ENCODE results near the gene TYMP.
"Not testable (repeated sequence)": the region's sequence is repeated elsewhere in the genome, so short reads cannot be mapped to it uniquely, and the experiment has no call there.

Gene TYMP

DNA sequence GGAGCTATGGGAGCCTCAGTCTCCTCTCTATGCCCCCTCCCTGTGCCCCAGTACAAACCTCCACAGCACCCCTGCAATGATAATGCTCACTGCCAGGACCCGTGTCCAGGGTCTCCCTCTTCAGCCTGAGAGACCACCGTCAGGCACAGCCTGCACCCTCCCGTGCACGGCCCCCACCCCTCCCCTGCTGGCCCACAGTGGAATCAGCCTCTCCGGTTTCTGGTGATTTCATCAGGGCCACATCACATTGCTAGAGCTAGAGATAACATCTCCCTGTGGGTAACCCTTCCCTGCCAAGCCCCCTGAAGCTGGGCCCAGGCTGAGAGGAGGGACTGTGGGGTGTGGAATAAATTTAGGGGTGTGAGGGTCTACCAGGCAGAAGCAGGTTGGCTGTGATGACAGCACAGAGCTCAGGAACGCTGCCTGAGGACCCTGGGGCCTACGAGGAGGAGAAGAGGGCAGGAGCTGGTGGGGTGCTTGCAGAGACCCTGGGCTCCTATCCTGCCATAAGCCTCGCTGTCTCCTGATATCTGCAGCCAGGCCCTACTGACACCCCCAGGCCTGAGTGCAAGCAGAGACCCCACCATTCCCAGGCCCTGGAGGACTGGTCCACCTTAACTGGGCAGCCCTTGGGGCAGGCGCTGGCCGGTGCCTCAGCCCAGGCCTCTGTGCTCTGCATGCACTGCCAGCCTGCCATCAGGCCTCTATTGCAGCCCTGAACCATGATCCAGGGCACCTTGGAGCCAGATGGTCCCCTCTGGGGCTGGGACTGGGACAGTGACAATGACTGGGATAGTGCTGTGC, 15.9 kb upstream of the TYMP start, which contains the start of gene KLHDC7B:
Gene KLHDC7B, plus strand, starts transcription at position 378 of the 804 bp plus-strand sequence. Its CDS starts 345 bp downstream, at position 723.
- TF ChIP-seq, protein P1, sequence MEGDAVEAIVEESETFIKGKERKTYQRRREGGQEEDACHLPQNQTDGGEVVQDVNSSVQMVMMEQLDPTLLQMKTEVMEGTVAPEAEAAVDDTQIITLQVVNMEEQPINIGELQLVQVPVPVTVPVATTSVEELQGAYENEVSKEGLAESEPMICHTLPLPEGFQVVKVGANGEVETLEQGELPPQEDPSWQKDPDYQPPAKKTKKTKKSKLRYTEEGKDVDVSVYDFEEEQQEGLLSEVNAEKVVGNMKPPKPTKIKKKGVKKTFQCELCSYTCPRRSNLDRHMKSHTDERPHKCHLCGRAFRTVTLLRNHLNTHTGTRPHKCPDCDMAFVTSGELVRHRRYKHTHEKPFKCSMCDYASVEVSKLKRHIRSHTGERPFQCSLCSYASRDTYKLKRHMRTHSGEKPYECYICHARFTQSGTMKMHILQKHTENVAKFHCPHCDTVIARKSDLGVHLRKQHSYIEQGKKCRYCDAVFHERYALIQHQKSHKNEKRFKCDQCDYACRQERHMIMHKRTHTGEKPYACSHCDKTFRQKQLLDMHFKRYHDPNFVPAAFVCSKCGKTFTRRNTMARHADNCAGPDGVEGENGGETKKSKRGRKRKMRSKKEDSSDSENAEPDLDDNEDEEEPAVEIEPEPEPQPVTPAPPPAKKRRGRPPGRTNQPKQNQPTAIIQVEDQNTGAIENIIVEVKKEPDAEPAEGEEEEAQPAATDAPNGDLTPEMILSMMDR (IDR thresholded peaks at IDR 0.05; ENCODE audit: insufficient read depth, low read length, poor library complexity, severe bottlenecking) = peak; percentile 11
- H3K27me3 ChIP-seq (replicated peaks; ENCODE audit: control insufficient read depth, insufficient read depth, low read length) = no peaks in the 10 kb centered on the region
- no peak for DNase-seq (ENCODE audit: extremely low read depth, insufficient read length)
- no peaks in the 10 kb centered on the region for H3K36me3 ChIP-seq (ENCODE audit: control insufficient read depth, insufficient read depth, low read length)
- H3K4me3 ChIP-seq (replicated peaks; ENCODE audit: low read depth, low read length) = no peak within 1 kb of the TSS

DNA sequence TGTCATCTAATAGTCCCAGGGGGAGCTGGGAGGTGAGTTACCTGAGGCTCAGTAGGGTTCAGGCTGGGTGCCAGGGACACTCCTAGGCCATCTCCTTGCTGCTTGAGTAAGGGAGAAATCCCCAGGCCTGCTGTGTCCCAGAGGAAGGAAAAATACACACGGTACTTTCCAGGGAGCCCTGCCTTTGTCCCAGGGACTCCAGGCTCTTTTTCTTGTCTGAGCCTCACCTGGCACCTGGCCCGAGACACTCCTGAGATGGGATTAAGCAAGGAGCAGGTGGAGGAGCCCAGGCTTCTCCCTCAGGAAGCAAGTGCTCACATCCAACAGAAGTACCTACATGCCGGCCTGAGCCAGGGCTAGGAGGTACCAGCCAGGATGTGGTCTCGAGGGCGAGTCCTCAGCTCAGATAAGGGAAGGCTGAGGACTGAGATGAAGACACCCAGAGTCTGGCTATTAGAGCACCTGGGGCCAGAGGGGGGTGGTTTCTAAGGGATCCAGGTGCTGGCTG, 15.0 kb upstream of the TYMP start:
- Histone ChIP-seq H3K4me3 (replicated peaks; ENCODE audit: low read depth, low read length) (no peak overlapping the region), H3K27me3 (replicated peaks; ENCODE audit: control insufficient read depth, insufficient read depth, low read length) (no peaks in the 10 kb centered on the region), H3K36me3 (ENCODE audit: control insufficient read depth, insufficient read depth, low read length) (no peaks in the 10 kb centered on the region)
- DNase-seq (ENCODE audit: extremely low read depth, insufficient read length) = no peak
- TF ChIP-seq, protein P1 (IDR thresholded peaks at IDR 0.05; ENCODE audit: insufficient read depth, low read length, poor library complexity, severe bottlenecking) = no peak

DNA sequence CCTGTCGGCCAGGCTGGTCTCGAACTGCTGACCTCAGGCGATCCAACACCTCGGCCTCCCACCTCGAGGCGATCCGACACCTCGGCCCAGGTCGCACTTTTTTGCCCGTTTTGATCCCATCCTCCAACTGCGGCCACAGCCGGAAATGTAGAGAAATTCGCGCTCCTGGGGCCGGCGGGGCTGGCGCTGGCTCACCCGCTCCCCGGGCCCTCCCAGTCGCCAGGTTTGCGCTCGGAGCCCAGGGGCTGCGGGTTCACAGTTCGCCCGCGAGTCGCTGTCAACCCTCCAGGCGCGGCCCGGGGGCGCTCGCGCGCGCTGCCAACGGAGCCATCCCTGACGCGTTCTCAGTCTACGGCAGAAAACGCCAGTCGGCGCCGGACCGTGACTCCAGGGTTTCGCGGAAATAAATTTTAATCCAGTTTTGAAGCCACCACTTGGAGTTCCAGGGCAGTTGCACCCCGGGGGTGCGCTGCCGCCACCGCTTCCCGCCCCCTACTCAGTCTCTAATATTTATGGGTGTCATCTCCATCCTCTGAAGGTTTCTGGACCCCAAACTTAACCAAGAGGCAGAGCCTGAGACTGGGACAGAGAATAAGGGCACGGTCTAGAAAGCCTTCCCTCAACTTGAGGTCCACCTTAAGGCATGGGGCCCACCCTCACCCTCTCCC, 14.4 kb upstream of the TYMP start:
- TF ChIP-seq, protein P1 (IDR thresholded peaks at IDR 0.05; ENCODE audit: insufficient read depth, low read length, poor library complexity, severe bottlenecking) = peak; percentile 74
- Histone ChIP-seq H3K27me3 (replicated peaks; ENCODE audit: control insufficient read depth, insufficient read depth, low read length) (no peaks in the 10 kb centered on the region), H3K4me3 (replicated peaks; ENCODE audit: low read depth, low read length) (no peak overlapping the region), H3K36me3 (ENCODE audit: control insufficient read depth, insufficient read depth, low read length) (no peaks in the 10 kb centered on the region)
- peak; percentile 89 for DNase-seq (ENCODE audit: extremely low read depth, insufficient read length)

DNA sequence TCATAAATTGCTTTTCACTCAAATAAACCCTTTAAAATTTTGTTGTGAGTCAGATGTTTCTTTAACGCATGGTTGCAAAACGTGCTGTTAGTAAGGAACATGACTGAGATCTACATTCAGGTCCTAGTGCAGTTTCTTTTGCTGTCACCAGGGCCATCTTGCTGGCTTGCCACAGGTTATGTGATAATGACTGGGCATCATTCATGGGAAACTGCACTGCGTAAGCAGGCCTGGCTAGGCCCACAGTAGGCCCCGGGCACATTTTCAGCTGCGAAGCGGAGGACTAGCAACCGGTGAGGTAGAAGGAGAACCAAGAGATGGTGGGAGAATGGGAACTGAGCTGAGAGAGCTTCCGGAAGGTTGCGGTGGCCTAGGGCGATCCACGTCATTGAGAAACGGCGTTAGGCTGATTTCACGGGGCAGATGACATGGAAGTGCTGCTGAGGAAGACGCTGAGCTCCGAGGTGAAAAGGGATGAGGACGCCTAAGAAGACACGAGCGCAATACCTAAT, 12.7 kb upstream of the TYMP start:
- TF ChIP-seq, protein P1 (IDR thresholded peaks at IDR 0.05; ENCODE audit: insufficient read depth, low read length, poor library complexity, severe bottlenecking) = no peak
- peak overlapping the region; percentile 54 for H3K4me3 ChIP-seq (replicated peaks; ENCODE audit: low read depth, low read length)
- peak; percentile 86 for DNase-seq (ENCODE audit: extremely low read depth, insufficient read length)
- no peaks in the 10 kb centered on the region for H3K36me3 ChIP-seq (ENCODE audit: control insufficient read depth, insufficient read depth, low read length)
- H3K27me3 ChIP-seq (replicated peaks; ENCODE audit: control insufficient read depth, insufficient read depth, low read length) = no peaks in the 10 kb centered on the region

DNA sequence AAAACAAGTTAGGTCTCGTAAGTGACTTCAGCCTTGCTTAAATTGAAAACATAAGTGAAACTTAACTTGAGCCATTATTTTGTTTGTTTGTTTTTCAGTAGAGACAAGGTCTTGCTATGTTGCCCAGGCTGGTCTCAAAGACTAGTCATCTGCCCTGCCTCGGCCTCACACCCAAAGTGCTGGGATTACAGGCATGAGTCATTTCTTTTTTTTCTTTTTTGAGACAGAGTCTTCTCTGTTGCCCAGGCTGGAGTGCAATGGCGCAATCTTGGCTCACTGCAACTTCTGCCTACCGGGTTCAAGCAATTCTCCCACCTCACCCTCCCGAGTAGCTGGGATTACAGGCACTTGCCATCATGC, 11.8 kb upstream of the TYMP start:
- not testable (repeated sequence) for H3K36me3 ChIP-seq (ENCODE audit: control insufficient read depth, insufficient read depth, low read length); H3K27me3 ChIP-seq (replicated peaks; ENCODE audit: control insufficient read depth, insufficient read depth, low read length)
- DNase-seq (ENCODE audit: extremely low read depth, insufficient read length) = peak; percentile 71
- H3K4me3 ChIP-seq (replicated peaks; ENCODE audit: low read depth, low read length) = peak overlapping the region; percentile 54

DNA sequence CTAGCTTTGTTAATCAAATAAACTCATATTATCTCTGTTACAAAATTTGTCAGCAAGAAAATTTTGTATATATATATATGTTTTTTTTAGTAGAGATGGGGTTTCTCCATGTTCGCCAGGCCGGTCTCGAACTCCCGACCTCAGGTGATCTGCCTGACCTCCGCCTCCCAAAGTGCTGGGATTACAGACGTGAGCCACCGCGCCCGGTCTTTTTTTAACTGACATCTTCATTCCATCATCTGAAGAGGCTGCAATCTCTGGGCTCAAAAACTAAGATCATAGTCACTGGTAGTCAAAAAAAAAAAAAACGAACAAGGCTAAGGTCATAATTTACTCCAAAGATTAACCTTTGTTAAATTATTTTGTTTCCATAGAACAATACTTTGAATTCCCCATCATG, 10.6 kb upstream of the TYMP start:
- DNase-seq (ENCODE audit: extremely low read depth, insufficient read length) = no peak
- Histone ChIP-seq H3K36me3 (ENCODE audit: control insufficient read depth, insufficient read depth, low read length) (no peaks in the 10 kb centered on the region), H3K4me3 (replicated peaks; ENCODE audit: low read depth, low read length) (no peak overlapping the region), H3K27me3 (replicated peaks; ENCODE audit: control insufficient read depth, insufficient read depth, low read length) (no peaks in the 10 kb centered on the region)
- TF ChIP-seq, protein P1 (IDR thresholded peaks at IDR 0.05; ENCODE audit: insufficient read depth, low read length, poor library complexity, severe bottlenecking) = no peak

Data from GM06990 (cell line).